ENCODE data around the gene CLEC2B.
A peak's percentile ranks its signal among the peaks of the same experiment; 100 is the strongest.

CLEC2B gene

DNA sequence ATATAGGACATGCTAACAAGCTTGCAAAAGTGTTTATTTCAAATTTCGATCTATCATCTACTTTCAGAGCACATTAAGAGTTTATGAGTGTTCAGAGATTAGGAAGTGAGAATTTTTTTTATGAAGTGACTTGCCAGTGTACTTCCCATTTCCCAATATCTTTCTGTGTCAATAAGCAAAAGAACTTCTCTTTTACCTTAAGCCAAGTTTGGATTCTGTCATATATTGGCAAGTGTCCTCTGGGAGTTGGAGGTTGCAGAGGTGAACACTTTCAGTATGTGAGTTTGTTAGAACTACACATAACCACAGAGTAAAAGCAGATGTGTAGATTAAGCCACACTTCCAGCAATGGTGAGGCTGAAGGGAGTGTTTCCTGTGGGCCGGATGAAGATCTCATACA, 58.5 kb downstream of the CLEC2B start:
- Histone ChIP-seq H3K9me3 (ENCODE audit: low read depth, low read length) (no peaks in the 10 kb centered on the region), H3K9ac (ENCODE audit: insufficient read length) (no peak overlapping the region), H3K4me3 (no peak overlapping the region; the same call in 1 of the 2 replicates), H3K27ac (peak overlapping the region; percentile 22; the same call in 1 of the 2 replicates), H3K36me3 (ENCODE audit: insufficient read depth, low read length) (no peaks in the 10 kb centered on the region)
- DNase-seq (ENCODE audit: low read depth, low spot score): no peak
- TF ChIP-seq POLR2AphosphoS5 (IDR thresholded peaks at IDR 0.05; ENCODE audit: borderline replicate concordance, low read depth, low read length) (no peak), FOXP2 (optimal IDR thresholded peaks at IDR 0.05; ENCODE audit: control extremely low read depth, extremely low read length, insufficient read depth) (no peak), EZH2 (IDR thresholded peaks at IDR 0.05) (no peak)

DNA sequence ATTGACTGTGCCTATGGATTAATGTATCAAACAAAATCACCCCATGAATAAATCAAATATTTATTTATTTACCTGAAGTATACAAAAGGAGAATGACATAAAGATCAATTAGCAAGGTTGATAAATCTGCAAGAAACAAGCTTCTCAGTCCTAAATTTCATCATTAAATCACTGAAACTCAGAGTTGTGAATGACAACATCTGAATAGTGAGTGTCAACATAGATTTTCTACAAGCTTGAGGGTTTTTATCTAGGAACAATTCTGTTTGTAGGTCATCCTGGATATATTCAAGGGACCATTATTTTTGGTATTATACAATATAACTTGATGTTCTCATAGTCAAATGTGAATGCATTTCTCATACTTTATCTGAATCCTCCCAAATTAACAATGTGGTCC, 59.3 kb downstream of the CLEC2B start:
- Histone ChIP-seq H3K9ac (ENCODE audit: insufficient read length) (no peak overlapping the region), H3K9me3 (ENCODE audit: low read depth, low read length) (no peaks in the 10 kb centered on the region), H3K4me3 (no peak overlapping the region), H3K27ac (no peak overlapping the region), H3K36me3 (ENCODE audit: insufficient read depth, low read length) (no peaks in the 10 kb centered on the region)
- no peak for DNase-seq (ENCODE audit: low read depth, low spot score)
- no peak for TF ChIP-seq FOXP2 (optimal IDR thresholded peaks at IDR 0.05; ENCODE audit: control extremely low read depth, extremely low read length, insufficient read depth)
- no peak for TF ChIP-seq POLR2AphosphoS5 (IDR thresholded peaks at IDR 0.05; ENCODE audit: borderline replicate concordance, low read depth, low read length)
- no peak for TF ChIP-seq EZH2 (IDR thresholded peaks at IDR 0.05)

- Histone ChIP-seq H3K4me3 (no peak overlapping the region), H3K36me3 (ENCODE audit: insufficient read depth, low read length) (no peaks in the 10 kb centered on the region), H3K27ac (no peak overlapping the region), H3K9ac (ENCODE audit: insufficient read length) (no peak overlapping the region), H3K9me3 (ENCODE audit: low read depth, low read length) (no peaks in the 10 kb centered on the region)
- TF ChIP-seq EZH2 (IDR thresholded peaks at IDR 0.05) (no peak), POLR2AphosphoS5 (IDR thresholded peaks at IDR 0.05; ENCODE audit: borderline replicate concordance, low read depth, low read length) (no peak), FOXP2 (optimal IDR thresholded peaks at IDR 0.05; ENCODE audit: control extremely low read depth, extremely low read length, insufficient read depth) (no peak)
- DNase-seq (ENCODE audit: low read depth, low spot score): no peak
Measured at GRCh38 chr12:9809338-9809737, 59.8 kb downstream of the CLEC2B start.

GRCh38 chr12:9808504-9808903, 60.6 kb downstream of the CLEC2B start:
- DNase-seq (ENCODE audit: low read depth, low spot score): no peak
- Histone ChIP-seq H3K36me3 (ENCODE audit: insufficient read depth, low read length) (no peaks in the 10 kb centered on the region), H3K9me3 (ENCODE audit: low read depth, low read length) (no peaks in the 10 kb centered on the region), H3K27ac (no peak overlapping the region), H3K9ac (ENCODE audit: insufficient read length) (no peak overlapping the region), H3K4me3 (no peak overlapping the region)
- TF ChIP-seq EZH2 (IDR thresholded peaks at IDR 0.05) (no peak), POLR2AphosphoS5 (IDR thresholded peaks at IDR 0.05; ENCODE audit: borderline replicate concordance, low read depth, low read length) (no peak), FOXP2 (optimal IDR thresholded peaks at IDR 0.05; ENCODE audit: control extremely low read depth, extremely low read length, insufficient read depth) (no peak)

DNA sequence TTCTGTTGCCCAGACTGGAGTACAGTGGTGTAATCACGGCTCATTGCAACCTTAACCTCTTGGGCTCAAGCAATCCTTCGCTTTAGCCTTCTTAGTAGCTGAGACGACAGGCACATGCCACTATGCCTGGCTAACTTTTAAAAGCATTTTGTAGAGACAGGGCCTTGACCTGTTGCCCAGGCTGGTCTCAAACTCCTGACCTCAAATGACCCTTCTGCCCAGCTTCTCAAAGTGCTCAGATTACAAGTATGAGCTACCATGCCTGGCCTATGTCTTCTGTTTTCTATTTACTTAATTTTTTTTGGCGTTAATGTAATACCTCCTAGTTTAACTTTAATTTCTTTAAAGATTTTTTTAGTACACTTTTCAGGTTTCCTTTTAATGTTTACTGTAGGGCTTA, 62.4 kb downstream of the CLEC2B start:
- Histone ChIP-seq H3K36me3 (ENCODE audit: insufficient read depth, low read length) (no peaks in the 10 kb centered on the region), H3K9me3 (ENCODE audit: low read depth, low read length) (no peaks in the 10 kb centered on the region), H3K4me3 (no peak overlapping the region), H3K9ac (ENCODE audit: insufficient read length) (no peak overlapping the region), H3K27ac (no peak overlapping the region)
- no peak for DNase-seq (ENCODE audit: low read depth, low spot score)
- TF ChIP-seq POLR2AphosphoS5 (IDR thresholded peaks at IDR 0.05; ENCODE audit: borderline replicate concordance, low read depth, low read length) (no peak), FOXP2 (optimal IDR thresholded peaks at IDR 0.05; ENCODE audit: control extremely low read depth, extremely low read length, insufficient read depth) (no peak), EZH2 (IDR thresholded peaks at IDR 0.05) (no peak)

- no peak overlapping the region for H3K27ac ChIP-seq
- H3K9ac ChIP-seq (ENCODE audit: insufficient read length): no peak overlapping the region
- H3K36me3 ChIP-seq (ENCODE audit: insufficient read depth, low read length): no peaks in the 10 kb centered on the region
- H3K4me3 ChIP-seq: no peak overlapping the region
- TF ChIP-seq EZH2 (IDR thresholded peaks at IDR 0.05) (no peak), FOXP2 (optimal IDR thresholded peaks at IDR 0.05; ENCODE audit: control extremely low read depth, extremely low read length, insufficient read depth) (no peak), POLR2AphosphoS5 (IDR thresholded peaks at IDR 0.05; ENCODE audit: borderline replicate concordance, low read depth, low read length) (no peak)
- DNase-seq (ENCODE audit: low read depth, low spot score): no peak
- no peaks in the 10 kb centered on the region for H3K9me3 ChIP-seq (ENCODE audit: low read depth, low read length)
Measured at GRCh38 chr12:9805883-9806282, 63.3 kb downstream of the CLEC2B start.
